HepG2 (cell line): Measurements from ENCODE around the gene ZNF557.

Experiments used
- AFF4 ChIP-seq: sonication (generic); formaldehyde crosslinking; IDR thresholded peaks from 2 replicates; pipeline ENCODE4 v1.4.0; 2020; ENCODE audit warnings: missing genetic modification reagents
- CREB1 ChIP-seq, 2 experiments: fragments of 450-650 bp in 1 of 2; IDR thresholded peaks; 2 replicates each; pipeline ENCODE4 v1.6.1; 2016 to 2017; ENCODE audit warnings: control low read depth in 1 of 2, mild to moderate bottlenecking in 1 of 2, missing compliant biosample characterization in 1 of 2, missing genetic modification characterization in 1 of 2
- CREM ChIP-seq, 2 experiments: sonication (generic) in 1 of 2; formaldehyde crosslinking in 1 of 2; IDR thresholded peaks; 2 replicates each; pipeline versions ENCODE4 v1.4.0 to v1.6.1; 2016 to 2020; ENCODE audit warnings: antibody characterized with exemption in 1 of 2, mild to moderate bottlenecking in 1 of 2, missing genetic modification reagents in 1 of 2
- CTCF ChIP-seq: sonication (generic); formaldehyde crosslinking; IDR thresholded peaks from 2 replicates; pipeline ENCODE4 v1.5.0; 2020; ENCODE audit warnings: mild to moderate bottlenecking, missing genetic modification reagents, moderate library complexity
- EP300 ChIP-seq, 3 experiments: sonication (generic) in 1 of 3; formaldehyde crosslinking in 1 of 3; IDR thresholded peaks; 2 replicates each; pipeline versions ENCODE4 v1.5.1 to v1.6.1; 2011 to 2020; ENCODE audit warnings: low read depth in 2 of 3, low read length in 2 of 3, borderline replicate concordance in 1 of 3, improper control_type of control experiment in 1 of 3, mild to moderate bottlenecking in 1 of 3, missing genetic modification reagents in 1 of 3, moderate library complexity in 1 of 3
- KLF11 ChIP-seq: IDR thresholded peaks from 2 replicates; pipeline ENCODE4 v1.6.1; 2016; ENCODE audit warnings: missing compliant biosample characterization
- MAX ChIP-seq: IDR thresholded peaks from 2 replicates; pipeline ENCODE4 v1.6.1; 2012; ENCODE audit warnings: inconsistent platforms
- PRDM4 ChIP-seq: sonication (generic); formaldehyde crosslinking; IDR thresholded peaks from 2 replicates; pipeline ENCODE4 v1.9.0; 2021; ENCODE audit warnings: missing genetic modification reagents, borderline replicate concordance
- PTBP1 ChIP-seq: fragments of 200-400 bp; formaldehyde crosslinking; IDR thresholded peaks from 2 replicates; pipeline ENCODE4 v1.6.1; 2018; ENCODE audit warnings: low read length, low read depth; ENCODE audit not compliant: poor library complexity, severe bottlenecking
- TEF ChIP-seq: sonication (generic); formaldehyde crosslinking; IDR thresholded peaks from 2 replicates; pipeline ENCODE4 v1.5.0; 2020; ENCODE audit warnings: missing genetic modification reagents
- ZNF746 ChIP-seq: sonication (generic); formaldehyde crosslinking; IDR thresholded peaks from 2 replicates; pipeline ENCODE4 v1.8.0; 2022; ENCODE audit warnings: mild to moderate bottlenecking, missing genetic modification reagents
- ZNF780A ChIP-seq: sonication (generic); formaldehyde crosslinking; IDR thresholded peaks from 2 replicates; pipeline ENCODE4 v1.8.0; 2022; ENCODE audit warnings: mild to moderate bottlenecking, missing genetic modification reagents, moderate library complexity

- no peak for TF ChIP-seq ZNF780A (CRISPR knock-in tag)
- no peak for TF ChIP-seq PTBP1
- no peak for TF ChIP-seq CTCF (CRISPR knock-in tag)
- no peak for TF ChIP-seq TEF (CRISPR knock-in tag)
- TF ChIP-seq CREB1 (IDR thresholded peaks at IDR 0.05) = no peak
- TF ChIP-seq CREB1 (CRISPR knock-in tag; IDR thresholded peaks at IDR 0.05) = no peak
- no peak for TF ChIP-seq KLF11 (CRISPR knock-in tag)
- TF ChIP-seq PRDM4 (CRISPR knock-in tag) = no peak
- TF ChIP-seq CREM (IDR thresholded peaks at IDR 0.05) = no peak
- TF ChIP-seq CREM (CRISPR knock-in tag; IDR thresholded peaks at IDR 0.05) = no peak
- no peak for TF ChIP-seq ZNF746
- TF ChIP-seq EP300 (IDR thresholded peaks at IDR 0.05; ENCODE audit: low read depth in 2 of 2, low read length in 2 of 2) = no peak
- no peak for TF ChIP-seq EP300 (CRISPR knock-in tag; IDR thresholded peaks at IDR 0.05; ENCODE audit: borderline replicate concordance)
- no peak for TF ChIP-seq MAX
- no peak for TF ChIP-seq AFF4 (CRISPR knock-in tag)
Observed at GRCh38 chr19:7069904-7070226, 362 bp downstream of the ZNF557 start.
